ENCODE data around the gene KRTAP5-4. TPM values are rescaled to one million over a fixed set of nuclear protein-coding genes. Genes with fewer than 3 reads are reported as not detected.

The KRTAP5-4 gene
- total RNA-seq, 1 experiment from 2014 or later, result not detected

DNA sequence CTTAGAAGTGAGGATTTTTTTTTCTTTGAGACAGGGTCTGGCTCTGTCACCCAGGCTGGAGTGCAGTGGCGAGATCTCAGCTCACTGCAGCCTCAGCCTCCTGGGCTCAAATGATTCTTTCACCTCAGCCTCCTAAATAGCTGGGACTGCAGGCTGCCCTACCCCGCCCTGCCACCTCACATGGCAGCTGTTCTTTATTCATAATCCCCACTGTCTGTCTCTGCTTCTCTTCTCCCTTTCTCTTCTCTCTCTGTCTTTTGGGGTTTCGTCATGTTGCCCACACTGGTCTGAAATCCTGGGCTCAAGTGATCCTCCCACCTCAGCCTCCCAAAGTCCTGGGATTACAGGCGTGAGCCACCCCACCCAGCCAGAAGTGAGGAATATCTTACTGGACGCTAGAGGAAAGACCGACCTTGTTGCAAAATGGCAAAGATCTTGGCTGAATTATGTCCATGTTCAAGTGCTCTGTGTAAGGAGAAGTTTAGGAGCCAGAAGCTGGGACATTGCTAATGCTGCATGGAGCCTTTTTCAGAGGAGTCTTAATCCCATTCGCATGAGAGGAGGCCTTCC is 29.6 kb upstream of the KRTAP5-4 start:
- H3K9me3 ChIP-seq (ENCODE audit: control insufficient read depth, insufficient read depth, low read depth, low read length), result no peaks in the 10 kb centered on the region
- ChIA-PET CTCF (interaction anchor here (0.5 to 2.5 kb wide), 5 partner anchors 40 to 505 kb away, joined by 3 to 41 read pairs (median 4); no protein-coding TSS in a partner anchor), POLR2A (no interaction called here)
- no peak overlapping the region for H3K27ac ChIP-seq (ENCODE audit: low read length)
- no TSS peak for BruUV-seq (replicated peaks)
- no peaks in the 10 kb centered on the region for H3K36me3 ChIP-seq (ENCODE audit: control insufficient read depth, insufficient read depth, low read length)
- DNase-seq (ENCODE audit: low read depth, low spot score) (no peak), ATAC-seq (no peak)
- TF ChIP-seq TCF7L2 (IDR thresholded peaks at IDR 0.05; ENCODE audit: low read depth, low read length), result no peak
- TF ChIP-seq SIN3A (IDR thresholded peaks at IDR 0.05; ENCODE audit: borderline replicate concordance, insufficient read depth, low read depth, low read length), result no peak
- TF ChIP-seq, protein P1, sequence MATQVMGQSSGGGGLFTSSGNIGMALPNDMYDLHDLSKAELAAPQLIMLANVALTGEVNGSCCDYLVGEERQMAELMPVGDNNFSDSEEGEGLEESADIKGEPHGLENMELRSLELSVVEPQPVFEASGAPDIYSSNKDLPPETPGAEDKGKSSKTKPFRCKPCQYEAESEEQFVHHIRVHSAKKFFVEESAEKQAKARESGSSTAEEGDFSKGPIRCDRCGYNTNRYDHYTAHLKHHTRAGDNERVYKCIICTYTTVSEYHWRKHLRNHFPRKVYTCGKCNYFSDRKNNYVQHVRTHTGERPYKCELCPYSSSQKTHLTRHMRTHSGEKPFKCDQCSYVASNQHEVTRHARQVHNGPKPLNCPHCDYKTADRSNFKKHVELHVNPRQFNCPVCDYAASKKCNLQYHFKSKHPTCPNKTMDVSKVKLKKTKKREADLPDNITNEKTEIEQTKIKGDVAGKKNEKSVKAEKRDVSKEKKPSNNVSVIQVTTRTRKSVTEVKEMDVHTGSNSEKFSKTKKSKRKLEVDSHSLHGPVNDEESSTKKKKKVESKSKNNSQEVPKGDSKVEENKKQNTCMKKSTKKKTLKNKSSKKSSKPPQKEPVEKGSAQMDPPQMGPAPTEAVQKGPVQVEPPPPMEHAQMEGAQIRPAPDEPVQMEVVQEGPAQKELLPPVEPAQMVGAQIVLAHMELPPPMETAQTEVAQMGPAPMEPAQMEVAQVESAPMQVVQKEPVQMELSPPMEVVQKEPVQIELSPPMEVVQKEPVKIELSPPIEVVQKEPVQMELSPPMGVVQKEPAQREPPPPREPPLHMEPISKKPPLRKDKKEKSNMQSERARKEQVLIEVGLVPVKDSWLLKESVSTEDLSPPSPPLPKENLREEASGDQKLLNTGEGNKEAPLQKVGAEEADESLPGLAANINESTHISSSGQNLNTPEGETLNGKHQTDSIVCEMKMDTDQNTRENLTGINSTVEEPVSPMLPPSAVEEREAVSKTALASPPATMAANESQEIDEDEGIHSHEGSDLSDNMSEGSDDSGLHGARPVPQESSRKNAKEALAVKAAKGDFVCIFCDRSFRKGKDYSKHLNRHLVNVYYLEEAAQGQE (IDR thresholded peaks at IDR 0.05; ENCODE audit: insufficient read depth in 1 of 2, low read depth in 2 of 2, low read length in 1 of 2), result no peak
- TF ChIP-seq, protein P2, sequence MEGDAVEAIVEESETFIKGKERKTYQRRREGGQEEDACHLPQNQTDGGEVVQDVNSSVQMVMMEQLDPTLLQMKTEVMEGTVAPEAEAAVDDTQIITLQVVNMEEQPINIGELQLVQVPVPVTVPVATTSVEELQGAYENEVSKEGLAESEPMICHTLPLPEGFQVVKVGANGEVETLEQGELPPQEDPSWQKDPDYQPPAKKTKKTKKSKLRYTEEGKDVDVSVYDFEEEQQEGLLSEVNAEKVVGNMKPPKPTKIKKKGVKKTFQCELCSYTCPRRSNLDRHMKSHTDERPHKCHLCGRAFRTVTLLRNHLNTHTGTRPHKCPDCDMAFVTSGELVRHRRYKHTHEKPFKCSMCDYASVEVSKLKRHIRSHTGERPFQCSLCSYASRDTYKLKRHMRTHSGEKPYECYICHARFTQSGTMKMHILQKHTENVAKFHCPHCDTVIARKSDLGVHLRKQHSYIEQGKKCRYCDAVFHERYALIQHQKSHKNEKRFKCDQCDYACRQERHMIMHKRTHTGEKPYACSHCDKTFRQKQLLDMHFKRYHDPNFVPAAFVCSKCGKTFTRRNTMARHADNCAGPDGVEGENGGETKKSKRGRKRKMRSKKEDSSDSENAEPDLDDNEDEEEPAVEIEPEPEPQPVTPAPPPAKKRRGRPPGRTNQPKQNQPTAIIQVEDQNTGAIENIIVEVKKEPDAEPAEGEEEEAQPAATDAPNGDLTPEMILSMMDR (IDR thresholded peaks at IDR 0.05), result no peak
- TF ChIP-seq POLR2AphosphoS5 (IDR thresholded peaks at IDR 0.05; ENCODE audit: low read depth, low read length), result no peak
- H3K27me3 ChIP-seq (ENCODE audit: control insufficient read depth, insufficient read depth, low read length), result no peaks in the 10 kb centered on the region
- H3K4me3 ChIP-seq (ENCODE audit: low read depth in 2 of 2, low read length in 2 of 2), result no peak overlapping the region
- H3K4me1 ChIP-seq (ENCODE audit: control insufficient read depth, insufficient read depth, low read length), result 0 out of 2 replicates have a peak, but pooled peaks cover 2% of the 10 kb centered on the region
- in situ Hi-C loops (cut with HindIII; ENCODE audit: low pct_unique_long_range_greater_than_20kb, low sequenced_read_pairs), result no loop called here
- intact Hi-C loops (cut with micrococcal nuclease; ENCODE audit: unreplicated experiment), result loop anchor here (5.0 kb wide), 3 partner anchors 41 to 501 kb away; no protein-coding TSS in a partner anchor

DNA sequence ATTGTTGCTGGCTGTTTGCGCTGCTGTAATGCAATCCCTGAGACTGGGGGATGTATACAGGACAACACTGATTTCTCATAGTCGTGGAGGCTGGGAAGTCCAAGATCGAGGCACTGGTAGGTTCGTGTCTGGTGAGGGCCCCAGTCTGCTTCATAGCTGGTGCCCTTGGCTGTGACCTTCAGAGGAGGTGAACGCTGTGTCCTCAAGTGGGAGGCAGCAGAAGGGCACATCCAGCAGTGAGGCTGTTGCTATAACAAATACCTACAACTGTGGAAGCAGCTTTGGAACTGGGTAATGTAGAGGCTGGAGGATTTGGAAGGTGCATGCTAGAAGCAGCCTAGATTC is 29.0 kb upstream of the KRTAP5-4 start:
- TF ChIP-seq SIN3A (IDR thresholded peaks at IDR 0.05; ENCODE audit: borderline replicate concordance, insufficient read depth, low read depth, low read length), result no peak
- TF ChIP-seq, protein P2 (IDR thresholded peaks at IDR 0.05), result no peak
- Histone ChIP-seq H3K9me3 (ENCODE audit: control insufficient read depth, insufficient read depth, low read depth, low read length) (no peaks in the 10 kb centered on the region), H3K27ac (ENCODE audit: low read length) (no peak overlapping the region), H3K4me1 (ENCODE audit: control insufficient read depth, insufficient read depth, low read length) (0 out of 2 replicates have a peak, but pooled peaks cover 2% of the 10 kb centered on the region), H3K27me3 (ENCODE audit: control insufficient read depth, insufficient read depth, low read length) (no peaks in the 10 kb centered on the region), H3K4me3 (ENCODE audit: low read depth in 2 of 2, low read length in 2 of 2) (no peak overlapping the region), H3K36me3 (ENCODE audit: control insufficient read depth, insufficient read depth, low read length) (no peaks in the 10 kb centered on the region)
- intact Hi-C loops (cut with micrococcal nuclease; ENCODE audit: unreplicated experiment), result loop anchor here (5.0 kb wide), 3 partner anchors 41 to 501 kb away; no protein-coding TSS in a partner anchor
- BruUV-seq (replicated peaks), result no TSS peak
- ATAC-seq, result no peak
- ChIA-PET CTCF (interaction anchor here (0.5 to 1.5 kb wide), 3 partner anchors 10 to 290 kb away, joined by 3 to 5 read pairs (median 4); no protein-coding TSS in a partner anchor), POLR2A (interaction anchor here (0.6 kb wide), 1 partner anchor 105 kb away, joined by 3 read pairs; no protein-coding TSS in a partner anchor)
- no peak for DNase-seq (ENCODE audit: low read depth, low spot score)
- in situ Hi-C loops (cut with HindIII; ENCODE audit: low pct_unique_long_range_greater_than_20kb, low sequenced_read_pairs), result no loop called here
